LoVo (cell line): Measurements from ENCODE around the gene ICAM3.

ENCODE experiments used
- DNase-seq: peaks from one replicate; pipeline ENCODE4 v3.0.0-alpha.2; 2016; ENCODE audit warnings: low spot score

Gene ICAM3

GRCh38 chr19:10318807-10319682, 20.4 kb downstream of the ICAM3 start:
- DNase-seq, result no peak

GRCh38 chr19:10317857-10318462, 21.5 kb downstream of the ICAM3 start:
- no peak for DNase-seq

GRCh38 chr19:10317045-10317856, 22.2 kb downstream of the ICAM3 start:
- DNase-seq, result no peak

- DNase-seq, result no peak
Measured at GRCh38 chr19:10316229-10317044, 23.0 kb downstream of the ICAM3 start.

GRCh38 chr19:10315335-10316214, 23.8 kb downstream of the ICAM3 start, which contains the start of gene FDX2:
Gene FDX2 (minus strand): TSS chr19:10316015. CDS start chr19:10315996, 19 bp downstream.
- peak; percentile 88 for DNase-seq

- DNase-seq, result no peak
Measured at GRCh38 chr19:10309423-10309822, 30.0 kb downstream of the ICAM3 start, which contains the start of gene ZGLP1. Gene ZGLP1 (minus strand): TSS chr19:10309815.

GRCh38 chr19:10306327-10306726, 33.1 kb downstream of the ICAM3 start:
- DNase-seq, result no peak

- no peak for DNase-seq
Measured at GRCh38 chr19:10305139-10305806, 34.2 kb downstream of the ICAM3 start.

- no peak for DNase-seq
Measured at GRCh38 chr19:10299545-10300458, 39.6 kb downstream of the ICAM3 start.

GRCh38 chr19:10295847-10296591, 43.4 kb downstream of the ICAM3 start:
- DNase-seq, result no peak

- DNase-seq, result no peak
Measured at GRCh38 chr19:10295305-10295846, 44.0 kb downstream of the ICAM3 start.

- DNase-seq, result no peak
Measured at GRCh38 chr19:10294368-10294697, 45.1 kb downstream of the ICAM3 start.

GRCh38 chr19:10293637-10294367, 45.6 kb downstream of the ICAM3 start:
- DNase-seq, result no peak

GRCh38 chr19:10292789-10293636, 46.4 kb downstream of the ICAM3 start:
- no peak for DNase-seq

GRCh38 chr19:10292206-10292788, 47.1 kb downstream of the ICAM3 start:
- peak; percentile 91 for DNase-seq
